Neural cell (in vitro differentiated cells): ENCODE results near the gene TRIM72. TPM values are rescaled to one million over a fixed set of nuclear protein-coding genes. Genes with fewer than 3 reads are reported as not detected.
"Not testable (repeated sequence)": the region's sequence is repeated elsewhere in the genome, so short reads cannot be mapped to it uniquely, and the experiment has no call there.

Experiments used
- H2AFZ ChIP-seq: fragments of 200-600, 300-800 bp; sonication (generic), shearing (Covaris generic); 2 replicates; pipeline ENCODE4 v1.6.0; 2014; ENCODE audit warnings: low read depth, mild to moderate bottlenecking, antibody characterized with exemption, low read length, moderate library complexity
- H3F3A ChIP-seq: fragments of 200-600 bp; shearing (Covaris generic); 2 replicates; pipeline ENCODE4 v1.6.1; 2016; ENCODE audit warnings: mild to moderate bottlenecking, moderate library complexity, mixed read lengths, antibody characterized with exemption, low read length; ENCODE audit not compliant: insufficient read depth, poor library complexity, severe bottlenecking
- H3K27ac ChIP-seq: fragments of 200-600, 300-800 bp; sonication (generic), shearing (Covaris generic); 2 replicates; pipeline ENCODE4 v1.5.1; 2014; ENCODE audit warnings: mild to moderate bottlenecking, low read length, moderate library complexity
- H3K27me3 ChIP-seq: fragments of 300-800, 200-600 bp; sonication (generic), shearing (Covaris generic); 2 replicates; pipeline ENCODE4 v1.6.0; 2014; ENCODE audit warnings: mild to moderate bottlenecking, low read depth, low read length, moderate library complexity; ENCODE audit not compliant: insufficient read depth
- H3K36me3 ChIP-seq: fragments of 300-800, 200-600 bp; sonication (generic), shearing (Covaris generic); 2 replicates; pipeline ENCODE4 v1.5.1; 2014; ENCODE audit warnings: mild to moderate bottlenecking, antibody characterized with exemption, low read length, moderate library complexity; ENCODE audit not compliant: insufficient read depth
- H3K4me2 ChIP-seq: fragments of 300-800, 200-600 bp; sonication (generic), shearing (Covaris generic); 2 replicates; pipeline ENCODE4 v1.6.0; 2014; ENCODE audit warnings: mild to moderate bottlenecking, low read length
- H3K4me3 ChIP-seq: fragments of 300-800, 200-600 bp; sonication (generic), shearing (Covaris generic); 2 replicates; pipeline ENCODE4 v1.5.1; 2014; ENCODE audit warnings: mild to moderate bottlenecking, low read length, moderate library complexity
- H3K79me2 ChIP-seq: fragments of 200-600 bp; shearing (Covaris generic); replicated peaks from 2 replicates; pipeline ENCODE4 v1.6.0; 2014; ENCODE audit warnings: mild to moderate bottlenecking, low read length, moderate library complexity; ENCODE audit not compliant: insufficient read depth
- H3K9ac ChIP-seq: fragments of 300-800, 200-600 bp; sonication (generic), shearing (Covaris generic); 2 replicates; pipeline ENCODE4 v1.6.1; 2016; ENCODE audit warnings: mild to moderate bottlenecking, low read length, mixed read lengths
- H3K9me2 ChIP-seq: fragments of 200-600 bp; shearing (Covaris generic); 2 replicates; pipeline ENCODE4 v1.6.1; 2016; ENCODE audit warnings: mild to moderate bottlenecking, low read length, mixed read lengths; ENCODE audit not compliant: insufficient read depth
- H3K9me3 ChIP-seq: fragments of 200-600, 300-800 bp; sonication (generic), shearing (Covaris generic); 2 replicates; pipeline ENCODE4 v1.6.1; 2016; ENCODE audit warnings: mild to moderate bottlenecking, mixed run types, low read length, moderate library complexity, mixed read lengths
- H4K20me1 ChIP-seq: fragments of 200-600 bp; shearing (Covaris generic); 2 replicates; pipeline ENCODE4 v1.6.1; 2016; ENCODE audit warnings: mild to moderate bottlenecking, mixed run types; ENCODE audit not compliant: insufficient read depth
- EP300 ChIP-seq: fragments of 450-650 bp; conservative IDR thresholded peaks from 2 replicates; pipeline ENCODE4 v1.6.1; 2014; ENCODE audit warnings: antibody characterized with exemption, mild to moderate bottlenecking, moderate library complexity; ENCODE audit not compliant: poor library complexity, severe bottlenecking
- EZH2 ChIP-seq: fragments of 200-600, 300-800 bp; shearing (Covaris generic), sonication (generic); IDR thresholded peaks from 2 replicates; pipeline ENCODE4 v1.6.1; 2014; ENCODE audit warnings: antibody characterized with exemption, low read length, borderline replicate concordance, mild to moderate bottlenecking; ENCODE audit not compliant: insufficient read depth, poor library complexity, severe bottlenecking
- MXI1 ChIP-seq: fragments of 450-650 bp; conservative IDR thresholded peaks from 2 replicates; pipeline ENCODE4 v1.6.1; 2014; ENCODE audit warnings: antibody characterized with exemption, mild to moderate bottlenecking; ENCODE audit not compliant: poor library complexity, severe bottlenecking
- POLR2AphosphoS5 ChIP-seq: IDR thresholded peaks from 2 replicates; pipeline ENCODE4 v1.6.1; 2012
- RAD21 ChIP-seq: fragments of 450-650 bp; conservative IDR thresholded peaks from 2 replicates; pipeline ENCODE4 v1.6.1; 2014; ENCODE audit warnings: antibody characterized with exemption, mild to moderate bottlenecking, moderate library complexity
- SMC3 ChIP-seq: fragments of 450-650 bp; conservative IDR thresholded peaks from 2 replicates; pipeline ENCODE4 v1.6.1; 2014; ENCODE audit warnings: antibody characterized with exemption, mild to moderate bottlenecking, moderate library complexity; ENCODE audit not compliant: poor library complexity
- TAF1 ChIP-seq: IDR thresholded peaks from 2 replicates; pipeline ENCODE4 v1.6.1; 2012; ENCODE audit warnings: low read depth
- polyA plus RNA-seq: library from polyadenylated mRNA; depleted of rRNA; stranded (reverse); fragments of >200 nt; gene quantifications from 2 replicates; pipeline ENCODE4 v1.2.3, GENCODE V29; 2014
- TF ChIP-seq, protein P1 (sequence below): IDR thresholded peaks from 2 replicates; pipeline ENCODE4 v1.6.1; 2012; ENCODE audit warnings: borderline replicate concordance
- TF ChIP-seq, protein P2 (sequence below): fragments of 450-650 bp; IDR thresholded peaks from 2 replicates; pipeline ENCODE4 v1.5.1; 2014; ENCODE audit warnings: antibody characterized with exemption, mild to moderate bottlenecking, moderate library complexity; ENCODE audit not compliant: poor library complexity, severe bottlenecking

The TRIM72 gene
- polyA plus RNA-seq, 1 donor from 2014 or later, result 0.05 TPM

DNA sequence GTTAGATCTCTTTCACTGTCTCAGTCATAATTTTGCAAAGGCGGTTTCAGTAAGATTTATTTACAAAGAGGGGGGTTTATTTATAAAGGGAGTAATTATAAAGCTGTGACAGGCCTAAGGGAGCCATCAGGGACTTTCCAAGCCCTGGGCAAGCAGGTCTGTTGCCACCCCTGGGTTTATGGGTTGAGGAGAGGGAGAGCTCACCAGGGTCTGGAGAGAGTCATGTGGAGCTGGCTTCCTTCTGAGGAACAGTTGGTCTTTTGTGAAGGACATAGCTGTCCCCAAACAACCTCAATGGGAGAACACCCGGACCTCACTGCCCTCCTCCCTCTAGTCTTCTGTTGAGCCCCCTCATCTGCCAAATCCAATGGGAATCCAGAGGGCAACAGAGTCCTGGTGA is 55.6 kb downstream of the TRIM72 start:
- Histone ChIP-seq H3K4me2 (no peak overlapping the region), H3K4me3 (no peak overlapping the region), H3F3A (no peaks in the 10 kb centered on the region), H3K9me3 (no peaks in the 10 kb centered on the region), H3K9ac (no peak overlapping the region), H3K79me2 (no peaks in the 10 kb centered on the region), H2AFZ (no peak overlapping the region), H3K27ac (no peak overlapping the region), H3K9me2 (no peaks in the 10 kb centered on the region), H3K27me3 (no peaks in the 10 kb centered on the region), H3K36me3 (no peaks in the 10 kb centered on the region), H4K20me1 (no peaks in the 10 kb centered on the region)
- TF ChIP-seq POLR2AphosphoS5, result no peak
- TF ChIP-seq EZH2, result no peak
- no peak for TF ChIP-seq MXI1
- no peak for TF ChIP-seq TAF1
- TF ChIP-seq, protein P1, sequence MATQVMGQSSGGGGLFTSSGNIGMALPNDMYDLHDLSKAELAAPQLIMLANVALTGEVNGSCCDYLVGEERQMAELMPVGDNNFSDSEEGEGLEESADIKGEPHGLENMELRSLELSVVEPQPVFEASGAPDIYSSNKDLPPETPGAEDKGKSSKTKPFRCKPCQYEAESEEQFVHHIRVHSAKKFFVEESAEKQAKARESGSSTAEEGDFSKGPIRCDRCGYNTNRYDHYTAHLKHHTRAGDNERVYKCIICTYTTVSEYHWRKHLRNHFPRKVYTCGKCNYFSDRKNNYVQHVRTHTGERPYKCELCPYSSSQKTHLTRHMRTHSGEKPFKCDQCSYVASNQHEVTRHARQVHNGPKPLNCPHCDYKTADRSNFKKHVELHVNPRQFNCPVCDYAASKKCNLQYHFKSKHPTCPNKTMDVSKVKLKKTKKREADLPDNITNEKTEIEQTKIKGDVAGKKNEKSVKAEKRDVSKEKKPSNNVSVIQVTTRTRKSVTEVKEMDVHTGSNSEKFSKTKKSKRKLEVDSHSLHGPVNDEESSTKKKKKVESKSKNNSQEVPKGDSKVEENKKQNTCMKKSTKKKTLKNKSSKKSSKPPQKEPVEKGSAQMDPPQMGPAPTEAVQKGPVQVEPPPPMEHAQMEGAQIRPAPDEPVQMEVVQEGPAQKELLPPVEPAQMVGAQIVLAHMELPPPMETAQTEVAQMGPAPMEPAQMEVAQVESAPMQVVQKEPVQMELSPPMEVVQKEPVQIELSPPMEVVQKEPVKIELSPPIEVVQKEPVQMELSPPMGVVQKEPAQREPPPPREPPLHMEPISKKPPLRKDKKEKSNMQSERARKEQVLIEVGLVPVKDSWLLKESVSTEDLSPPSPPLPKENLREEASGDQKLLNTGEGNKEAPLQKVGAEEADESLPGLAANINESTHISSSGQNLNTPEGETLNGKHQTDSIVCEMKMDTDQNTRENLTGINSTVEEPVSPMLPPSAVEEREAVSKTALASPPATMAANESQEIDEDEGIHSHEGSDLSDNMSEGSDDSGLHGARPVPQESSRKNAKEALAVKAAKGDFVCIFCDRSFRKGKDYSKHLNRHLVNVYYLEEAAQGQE, result no peak
- TF ChIP-seq, protein P2, sequence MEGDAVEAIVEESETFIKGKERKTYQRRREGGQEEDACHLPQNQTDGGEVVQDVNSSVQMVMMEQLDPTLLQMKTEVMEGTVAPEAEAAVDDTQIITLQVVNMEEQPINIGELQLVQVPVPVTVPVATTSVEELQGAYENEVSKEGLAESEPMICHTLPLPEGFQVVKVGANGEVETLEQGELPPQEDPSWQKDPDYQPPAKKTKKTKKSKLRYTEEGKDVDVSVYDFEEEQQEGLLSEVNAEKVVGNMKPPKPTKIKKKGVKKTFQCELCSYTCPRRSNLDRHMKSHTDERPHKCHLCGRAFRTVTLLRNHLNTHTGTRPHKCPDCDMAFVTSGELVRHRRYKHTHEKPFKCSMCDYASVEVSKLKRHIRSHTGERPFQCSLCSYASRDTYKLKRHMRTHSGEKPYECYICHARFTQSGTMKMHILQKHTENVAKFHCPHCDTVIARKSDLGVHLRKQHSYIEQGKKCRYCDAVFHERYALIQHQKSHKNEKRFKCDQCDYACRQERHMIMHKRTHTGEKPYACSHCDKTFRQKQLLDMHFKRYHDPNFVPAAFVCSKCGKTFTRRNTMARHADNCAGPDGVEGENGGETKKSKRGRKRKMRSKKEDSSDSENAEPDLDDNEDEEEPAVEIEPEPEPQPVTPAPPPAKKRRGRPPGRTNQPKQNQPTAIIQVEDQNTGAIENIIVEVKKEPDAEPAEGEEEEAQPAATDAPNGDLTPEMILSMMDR, result no peak
- TF ChIP-seq RAD21, result no peak
- TF ChIP-seq EP300, result no peak
- TF ChIP-seq SMC3, result no peak

DNA sequence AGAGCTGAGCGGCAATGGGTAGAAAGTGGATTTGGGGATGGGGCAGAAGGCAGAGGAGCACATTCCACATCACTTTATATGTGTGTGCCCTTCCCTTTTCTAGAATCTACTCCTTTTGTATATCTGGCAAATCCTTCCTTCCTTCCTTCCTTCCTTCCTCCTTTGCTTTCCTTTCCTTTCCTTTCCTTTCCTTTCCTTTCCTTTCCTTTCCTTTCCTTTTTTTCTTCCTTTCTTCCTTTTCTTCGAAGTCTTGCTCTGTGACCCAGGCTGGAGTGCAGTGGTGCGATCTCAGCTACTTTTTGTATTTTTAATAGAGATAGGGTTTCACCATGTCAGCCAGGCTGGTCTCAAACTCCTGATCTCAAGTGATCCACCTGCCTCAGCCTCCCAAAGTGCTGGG is 56.1 kb downstream of the TRIM72 start:
- H3K9me3 ChIP-seq, H3K4me2 ChIP-seq, H3F3A ChIP-seq, H3K9me2 ChIP-seq, H4K20me1 ChIP-seq, H3K79me2 ChIP-seq, H3K27me3 ChIP-seq, H2AFZ ChIP-seq, H3K36me3 ChIP-seq, H3K27ac ChIP-seq, H3K4me3 ChIP-seq, H3K9ac ChIP-seq: not testable (repeated sequence)

DNA sequence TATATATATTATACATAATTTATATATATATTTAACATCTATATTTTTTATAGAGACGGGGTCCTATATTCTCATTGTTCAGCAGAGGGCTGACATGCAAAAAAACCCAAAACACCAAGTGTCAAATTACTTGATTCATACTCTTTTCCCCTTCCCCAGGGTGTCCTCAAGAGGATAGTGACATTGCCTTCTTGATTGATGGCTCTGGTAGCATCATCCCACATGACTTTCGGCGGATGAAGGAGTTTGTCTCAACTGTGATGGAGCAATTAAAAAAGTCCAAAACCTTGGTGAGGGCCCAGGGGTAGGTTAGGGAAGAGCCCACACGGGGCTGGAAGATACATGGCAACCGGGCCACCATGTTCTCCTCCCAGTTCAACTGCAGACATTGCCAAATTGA is 56.9 kb downstream of the TRIM72 start:
- Histone ChIP-seq H3K36me3 (no peaks in the 10 kb centered on the region), H3K9me2 (no peaks in the 10 kb centered on the region), H2AFZ (no peak overlapping the region), H3K4me2 (no peak overlapping the region), H3K27ac (no peak overlapping the region), H4K20me1 (no peaks in the 10 kb centered on the region), H3F3A (no peaks in the 10 kb centered on the region), H3K79me2 (no peaks in the 10 kb centered on the region), H3K9ac (no peak overlapping the region), H3K4me3 (no peak overlapping the region), H3K27me3 (no peaks in the 10 kb centered on the region), H3K9me3 (no peaks in the 10 kb centered on the region)
- TF ChIP-seq, protein P1, result no peak
